SK-N-SH (cell line): ENCODE measurements around the gene PKP1. TPM values are rescaled to one million over a fixed set of nuclear protein-coding genes. Genes with fewer than 3 reads are reported as not detected.
"Not testable (repeated sequence)": the region's sequence is repeated elsewhere in the genome, so short reads cannot be mapped to it uniquely, and the experiment has no call there.

Experiments used
- CTCF ChIA-PET: fragments of 300-600, 350-600 bp; formaldehyde crosslinking; extraction: SDS; loops from one replicate; lab custom pipeline; 2021; lab: Yijun Ruan, JAX
- POLR2A ChIA-PET: fragments of 350-600 bp; sonication (Branson Sonifier 250); formaldehyde crosslinking; extraction: SDS; loops from one replicate; lab custom pipeline; 2020; ENCODE audit warnings: antibody characterized with exemption, inconsistent platforms; lab: Yijun Ruan, JAX
- DNase-seq: peaks from one replicate; pipeline ENCODE4 v3.0.0; 2012
- H2AFZ ChIP-seq: fragments of 200-600 bp; sonication (generic); 2 replicates; pipeline ENCODE4 v1.8.1; 2016; ENCODE audit warnings: antibody characterized with exemption, mild to moderate bottlenecking, low read depth
- H3F3A ChIP-seq: fragments of 200-600 bp; sonication (generic); replicated peaks from 2 replicates; pipeline ENCODE3; 2016; ENCODE audit warnings: antibody characterized with exemption, mild to moderate bottlenecking; ENCODE audit not compliant: insufficient read depth
- H3K27ac ChIP-seq, 2 experiments: fragments of 200-500 bp in 1 of 2; fragments of 200-600 bp in 1 of 2; sonication (Bioruptor generic) in 1 of 2; sonication (generic), shearing (Covaris generic) in 1 of 2; 2 replicates each; pipeline versions ENCODE4 v1.5.1 to v1.6.1; 2014 to 2016; ENCODE audit warnings: low read depth in 2 of 2, inconsistent platforms in 1 of 2, low read length in 1 of 2, mild to moderate bottlenecking in 1 of 2, mixed read lengths in 1 of 2
- H3K27me3 ChIP-seq: fragments of 200-600 bp; sonication (generic), shearing (Covaris generic); 2 replicates; pipeline ENCODE4 v1.6.1; 2016; ENCODE audit warnings: mixed run types; ENCODE audit not compliant: insufficient read depth
- H3K36me3 ChIP-seq, 2 experiments: fragments of 200-500 bp in 1 of 2; fragments of 200-600 bp in 1 of 2; sonication (Bioruptor generic) in 1 of 2; sonication (generic) in 1 of 2; replicated peaks in 1 of 2; 2 replicates each; pipeline versions ENCODE3 to v1.5.1; 2014 to 2016; ENCODE audit warnings: low read length in 1 of 2, mild to moderate bottlenecking in 1 of 2; ENCODE audit not compliant: insufficient read depth in 2 of 2, control insufficient read depth in 1 of 2
- H3K4me1 ChIP-seq, 2 experiments: fragments of 200-500 bp in 1 of 2; fragments of 200-600 bp in 1 of 2; sonication (Bioruptor generic) in 1 of 2; sonication (generic), shearing (Covaris generic) in 1 of 2; 2 replicates each; pipeline versions ENCODE4 v1.5.1 to v1.6.1; 2014 to 2016; ENCODE audit warnings: low read depth in 1 of 2, low read length in 1 of 2, mixed run types in 1 of 2; ENCODE audit not compliant: insufficient read depth in 2 of 2, control insufficient read depth in 1 of 2
- H3K4me2 ChIP-seq: fragments of 200-600 bp; sonication (generic), shearing (Covaris generic); 2 replicates; pipeline ENCODE4 v1.6.1; 2017; ENCODE audit warnings: mixed run types
- H3K4me3 ChIP-seq, 2 experiments: fragments of 200-500 bp in 1 of 2; fragments of 200-600 bp in 1 of 2; sonication (Bioruptor generic) in 1 of 2; sonication (generic), shearing (Covaris generic) in 1 of 2; 2 replicates each; pipeline versions ENCODE4 v1.5.1 to v1.8.1; 2014 to 2016; ENCODE audit warnings: low read depth in 2 of 2, inconsistent platforms in 1 of 2, low read length in 1 of 2, mild to moderate bottlenecking in 1 of 2, mixed read lengths in 1 of 2, moderate library complexity in 1 of 2
- H3K79me2 ChIP-seq: fragments of 200-600 bp; sonication (generic); 2 replicates; pipeline ENCODE4 v1.8.1; 2017; ENCODE audit warnings: mild to moderate bottlenecking; ENCODE audit not compliant: insufficient read depth
- H3K9ac ChIP-seq: fragments of 200-600 bp; sonication (generic); 2 replicates; pipeline ENCODE4 v1.6.1; 2017; ENCODE audit warnings: mixed run types
- H3K9me2 ChIP-seq: fragments of 200-600 bp; sonication (generic); 2 replicates; pipeline ENCODE4 v1.6.1; 2017; ENCODE audit warnings: mixed run types
- H3K9me3 ChIP-seq: fragments of 200-600 bp; sonication (generic); 2 replicates; pipeline ENCODE4 v1.6.1; 2017; ENCODE audit warnings: mixed run types, mild to moderate bottlenecking, moderate library complexity
- H4K20me1 ChIP-seq: fragments of 200-600 bp; sonication (generic); 2 replicates; pipeline ENCODE4 v1.6.1; 2017; ENCODE audit warnings: mild to moderate bottlenecking, mixed run types; ENCODE audit not compliant: insufficient read depth
- EP300 ChIP-seq, 2 experiments: IDR thresholded peaks; 2 replicates each; pipeline versions ENCODE4 v1.4.0 to v1.6.1; 2012; ENCODE audit warnings: borderline replicate concordance in 1 of 2, low read depth in 1 of 2, low read length in 1 of 2
- GATA2 ChIP-seq: sonication (generic); formaldehyde crosslinking; IDR thresholded peaks from 2 replicates; pipeline ENCODE4 v1.5.0; 2020; ENCODE audit warnings: mild to moderate bottlenecking, missing genetic modification reagents
- MXI1 ChIP-seq: IDR thresholded peaks from 2 replicates; pipeline ENCODE4 v1.6.1; 2012; ENCODE audit warnings: mild to moderate bottlenecking, low read depth, low read length, improper control_type of control experiment
- NRF1 ChIP-seq: IDR thresholded peaks from 2 replicates; pipeline ENCODE4 v1.6.1; 2012; ENCODE audit warnings: low read depth, mild to moderate bottlenecking, low read length
- RAD21 ChIP-seq: IDR thresholded peaks from 2 replicates; pipeline ENCODE4 v1.6.1; 2012; ENCODE audit warnings: mild to moderate bottlenecking, low read length
- RFX5 ChIP-seq: IDR thresholded peaks from 2 replicates; pipeline ENCODE4 v1.6.1; 2012; ENCODE audit warnings: mild to moderate bottlenecking, improper control_type of control experiment, low read length
- TEAD4 ChIP-seq: IDR thresholded peaks from 2 replicates; pipeline ENCODE4 v1.4.0; 2012; ENCODE audit warnings: mild to moderate bottlenecking, borderline replicate concordance; ENCODE audit not compliant: insufficient read depth
- WGBS: methylation state at CpG from one replicate; pipeline ENCODE4 v1.1.6; 2017; ENCODE audit warnings: low lambda C conversion rate; 5-methylcytosine and 5-hydroxymethylcytosine counted together
- polyA plus RNA-seq, 3 experiments: library from polyadenylated mRNA; depleted of rRNA; stranded (reverse); fragments of >200 nt; gene quantifications; 2 replicates each; pipeline ENCODE4 v1.2.3, GENCODE V29; 2012
- TF ChIP-seq, protein P1 (sequence below): IDR thresholded peaks from 2 replicates; pipeline ENCODE4 v1.6.1; 2012; ENCODE audit warnings: mild to moderate bottlenecking, low read depth, low read length, moderate library complexity
- TF ChIP-seq, protein P2 (sequence below): IDR thresholded peaks from 2 replicates; pipeline ENCODE4 v1.4.0; 2012; ENCODE audit warnings: low read depth, borderline replicate concordance
- TF ChIP-seq, protein P3 (sequence below): IDR thresholded peaks from 2 replicates; pipeline ENCODE4 v1.4.0; 2012; ENCODE audit warnings: low read depth, borderline replicate concordance

PKP1 gene
- polyA plus RNA-seq, 1 of the 3 experiments (the other 2 are of a cell fraction), result not detected

DNA sequence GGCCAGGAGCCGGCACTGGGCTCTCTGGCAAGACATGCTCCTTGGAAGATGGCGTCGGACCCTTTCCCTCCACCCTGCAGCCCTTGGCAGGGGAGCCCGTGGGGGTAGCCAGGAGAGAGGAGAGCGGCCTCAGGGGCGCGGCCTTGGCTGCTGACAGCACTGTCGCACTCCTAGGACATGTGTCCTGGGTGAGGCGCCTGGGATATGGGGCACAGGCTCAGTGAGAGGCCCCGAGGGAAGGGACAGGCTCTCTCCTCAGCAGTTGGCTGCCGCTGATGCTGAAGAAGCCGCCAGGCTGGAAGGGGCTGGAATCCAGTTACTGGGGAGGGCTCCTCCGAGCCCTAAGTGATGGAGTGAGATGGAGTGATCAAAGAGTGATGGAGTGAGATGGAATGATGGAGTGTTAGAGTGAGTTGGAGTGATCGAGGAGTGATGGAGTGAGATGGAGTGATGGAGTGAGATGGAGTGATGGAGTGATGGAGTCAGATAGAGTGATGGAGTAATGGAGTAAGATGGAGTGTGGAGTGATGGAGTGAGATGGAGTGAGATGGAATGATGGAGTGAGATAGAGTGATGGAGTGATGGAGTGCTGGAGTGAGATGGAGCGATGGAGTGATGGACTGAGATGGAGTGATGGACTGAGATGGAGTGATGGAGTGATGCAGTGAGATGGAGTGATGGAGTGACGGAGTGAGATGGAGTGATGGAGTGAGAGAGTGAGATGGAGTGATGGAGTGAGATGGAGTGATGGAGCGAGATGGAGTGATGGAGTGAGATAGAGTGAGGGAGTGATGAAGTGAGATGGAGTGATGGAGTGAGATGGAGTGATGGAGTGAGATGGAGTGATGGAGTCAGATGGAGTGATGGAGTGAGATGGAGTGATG, 27.6 kb upstream of the PKP1 start (continued):
- no peak for TF ChIP-seq RFX5
- TF ChIP-seq, protein P1, sequence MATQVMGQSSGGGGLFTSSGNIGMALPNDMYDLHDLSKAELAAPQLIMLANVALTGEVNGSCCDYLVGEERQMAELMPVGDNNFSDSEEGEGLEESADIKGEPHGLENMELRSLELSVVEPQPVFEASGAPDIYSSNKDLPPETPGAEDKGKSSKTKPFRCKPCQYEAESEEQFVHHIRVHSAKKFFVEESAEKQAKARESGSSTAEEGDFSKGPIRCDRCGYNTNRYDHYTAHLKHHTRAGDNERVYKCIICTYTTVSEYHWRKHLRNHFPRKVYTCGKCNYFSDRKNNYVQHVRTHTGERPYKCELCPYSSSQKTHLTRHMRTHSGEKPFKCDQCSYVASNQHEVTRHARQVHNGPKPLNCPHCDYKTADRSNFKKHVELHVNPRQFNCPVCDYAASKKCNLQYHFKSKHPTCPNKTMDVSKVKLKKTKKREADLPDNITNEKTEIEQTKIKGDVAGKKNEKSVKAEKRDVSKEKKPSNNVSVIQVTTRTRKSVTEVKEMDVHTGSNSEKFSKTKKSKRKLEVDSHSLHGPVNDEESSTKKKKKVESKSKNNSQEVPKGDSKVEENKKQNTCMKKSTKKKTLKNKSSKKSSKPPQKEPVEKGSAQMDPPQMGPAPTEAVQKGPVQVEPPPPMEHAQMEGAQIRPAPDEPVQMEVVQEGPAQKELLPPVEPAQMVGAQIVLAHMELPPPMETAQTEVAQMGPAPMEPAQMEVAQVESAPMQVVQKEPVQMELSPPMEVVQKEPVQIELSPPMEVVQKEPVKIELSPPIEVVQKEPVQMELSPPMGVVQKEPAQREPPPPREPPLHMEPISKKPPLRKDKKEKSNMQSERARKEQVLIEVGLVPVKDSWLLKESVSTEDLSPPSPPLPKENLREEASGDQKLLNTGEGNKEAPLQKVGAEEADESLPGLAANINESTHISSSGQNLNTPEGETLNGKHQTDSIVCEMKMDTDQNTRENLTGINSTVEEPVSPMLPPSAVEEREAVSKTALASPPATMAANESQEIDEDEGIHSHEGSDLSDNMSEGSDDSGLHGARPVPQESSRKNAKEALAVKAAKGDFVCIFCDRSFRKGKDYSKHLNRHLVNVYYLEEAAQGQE, result no peak
- no peak for TF ChIP-seq MXI1
- TF ChIP-seq GATA2 (CRISPR knock-in tag), result no peak
- no peak for TF ChIP-seq TEAD4

DNA sequence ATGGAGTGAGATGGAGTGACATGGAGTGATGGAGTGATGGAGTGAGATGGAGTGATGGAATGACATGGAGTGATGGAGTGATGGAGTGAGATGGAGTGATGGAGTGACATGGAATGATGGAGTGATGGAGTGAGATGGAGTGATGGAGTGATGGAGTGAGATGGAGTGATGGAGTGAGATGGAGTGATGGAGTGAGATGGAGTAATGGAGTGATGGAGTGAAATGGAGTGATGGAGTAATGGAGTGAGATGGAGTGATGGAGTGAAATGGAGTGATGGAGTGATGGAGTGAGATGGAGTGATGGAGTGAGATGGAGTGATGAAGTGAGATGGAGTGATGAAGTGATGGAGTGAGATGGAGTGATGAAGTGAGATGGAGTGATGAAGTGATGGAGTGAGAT, 25.2 kb upstream of the PKP1 start:
- CTCF ChIA-PET, result interaction anchor here (2.4 to 9.6 kb wide), 2 partner anchors 90 to 103 kb away, joined by 28 to 99 read pairs; no protein-coding TSS in a partner anchor
- H3F3A ChIP-seq, H3K4me3 ChIP-seq, H3K4me2 ChIP-seq, H3K9me2 ChIP-seq, H3K4me1 ChIP-seq, H3K9me3 ChIP-seq, H3K27me3 ChIP-seq, H4K20me1 ChIP-seq, H3K27ac ChIP-seq, POLR2A ChIA-PET, DNase-seq, H3K79me2 ChIP-seq, H3K9ac ChIP-seq, H2AFZ ChIP-seq, H3K36me3 ChIP-seq: not testable (repeated sequence)

DNA sequence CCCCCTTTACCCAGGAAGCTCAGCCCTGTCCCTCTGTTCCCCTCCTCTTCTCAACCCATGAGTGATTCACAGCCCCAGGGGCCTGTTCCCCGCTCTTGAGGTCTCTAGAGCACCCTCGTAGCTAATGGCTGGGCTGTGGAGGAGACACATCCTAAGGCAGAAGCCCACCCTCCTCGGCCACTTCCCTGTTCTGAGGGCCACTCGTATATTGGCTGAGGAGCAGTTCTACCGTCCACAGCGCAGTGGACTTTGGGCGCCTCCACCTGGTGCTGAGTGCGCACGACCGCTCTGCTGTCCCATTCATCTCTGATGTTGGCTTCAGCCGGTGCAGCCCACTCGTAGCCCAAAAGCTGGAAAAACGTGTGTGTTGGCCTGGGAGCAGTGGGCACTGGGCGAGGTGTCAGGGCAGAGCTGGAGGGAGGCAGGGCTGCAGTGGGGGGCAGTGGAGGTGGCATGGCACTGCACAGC, 24.5 kb upstream of the PKP1 start:
- no peak for TF ChIP-seq NRF1
- TF ChIP-seq, protein P2, sequence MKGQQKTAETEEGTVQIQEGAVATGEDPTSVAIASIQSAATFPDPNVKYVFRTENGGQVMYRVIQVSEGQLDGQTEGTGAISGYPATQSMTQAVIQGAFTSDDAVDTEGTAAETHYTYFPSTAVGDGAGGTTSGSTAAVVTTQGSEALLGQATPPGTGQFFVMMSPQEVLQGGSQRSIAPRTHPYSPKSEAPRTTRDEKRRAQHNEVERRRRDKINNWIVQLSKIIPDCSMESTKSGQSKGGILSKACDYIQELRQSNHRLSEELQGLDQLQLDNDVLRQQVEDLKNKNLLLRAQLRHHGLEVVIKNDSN, result no peak
- TF ChIP-seq, protein P1, result no peak
- no peak for TF ChIP-seq RAD21
- TF ChIP-seq, protein P3, sequence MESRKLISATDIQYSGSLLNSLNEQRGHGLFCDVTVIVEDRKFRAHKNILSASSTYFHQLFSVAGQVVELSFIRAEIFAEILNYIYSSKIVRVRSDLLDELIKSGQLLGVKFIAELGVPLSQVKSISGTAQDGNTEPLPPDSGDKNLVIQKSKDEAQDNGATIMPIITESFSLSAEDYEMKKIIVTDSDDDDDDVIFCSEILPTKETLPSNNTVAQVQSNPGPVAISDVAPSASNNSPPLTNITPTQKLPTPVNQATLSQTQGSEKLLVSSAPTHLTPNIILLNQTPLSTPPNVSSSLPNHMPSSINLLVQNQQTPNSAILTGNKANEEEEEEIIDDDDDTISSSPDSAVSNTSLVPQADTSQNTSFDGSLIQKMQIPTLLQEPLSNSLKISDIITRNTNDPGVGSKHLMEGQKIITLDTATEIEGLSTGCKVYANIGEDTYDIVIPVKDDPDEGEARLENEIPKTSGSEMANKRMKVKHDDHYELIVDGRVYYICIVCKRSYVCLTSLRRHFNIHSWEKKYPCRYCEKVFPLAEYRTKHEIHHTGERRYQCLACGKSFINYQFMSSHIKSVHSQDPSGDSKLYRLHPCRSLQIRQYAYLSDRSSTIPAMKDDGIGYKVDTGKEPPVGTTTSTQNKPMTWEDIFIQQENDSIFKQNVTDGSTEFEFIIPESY, result no peak
- no peak for TF ChIP-seq EP300 (IDR thresholded peaks at IDR 0.05; ENCODE audit: borderline replicate concordance in 1 of 2, low read depth in 1 of 2, low read length in 1 of 2)
- no peak overlapping the region for H3K4me3 ChIP-seq
- no peaks in the 10 kb centered on the region for H3K9me3 ChIP-seq
- H3K27ac ChIP-seq, result no peak overlapping the region
- no peaks in the 10 kb centered on the region for H3K27me3 ChIP-seq
- no peaks in the 10 kb centered on the region for H3F3A ChIP-seq
- ChIA-PET POLR2A (no interaction called here), CTCF (interaction anchor here (1.3 to 9.6 kb wide), 4 partner anchors 51 to 223 kb away, joined by 3 to 99 read pairs (median 24); no protein-coding TSS in a partner anchor)
- H3K4me2 ChIP-seq, result no peak overlapping the region
- H3K9ac ChIP-seq, result no peak overlapping the region
- no peaks in the 10 kb centered on the region for H3K36me3 ChIP-seq
- peaks cover 0 to 12% of the 10 kb centered on the region in 2 experiments; a peak in 1 of 4 replicates for H3K4me1 ChIP-seq
- no peak for DNase-seq
- no peaks in the 10 kb centered on the region for H3K9me2 ChIP-seq
- no peaks in the 10 kb centered on the region for H3K79me2 ChIP-seq
- H4K20me1 ChIP-seq, result no peaks in the 10 kb centered on the region
- WGBS, result 85% methylated on average over 12 of the region's 14 CpGs
- no peak overlapping the region for H2AFZ ChIP-seq
